CD4-positive, alpha-beta T cell treated with Interleukin-6 for 4 hours (primary cell): ENCODE data around the gene ARL15.

ENCODE experiments used
- DNase-seq: peaks from one replicate; pipeline ENCODE4 v3.0.0-alpha.2; 2020; ENCODE audit warnings: mixed read lengths

The ARL15 gene

GRCh38 chr5:54146390-54146789, 164.0 kb downstream of the ARL15 start:
- DNase-seq, result no peak

GRCh38 chr5:54140247-54140840, 170.0 kb downstream of the ARL15 start:
- DNase-seq, result no peak

GRCh38 chr5:54136516-54137440, 173.6 kb downstream of the ARL15 start:
- DNase-seq, result no peak

GRCh38 chr5:54135042-54135441, 175.3 kb downstream of the ARL15 start:
- DNase-seq, result no peak

GRCh38 chr5:54133917-54134316, 176.5 kb downstream of the ARL15 start:
- DNase-seq, result no peak

- DNase-seq, result no peak
These were observed 189.9 kb downstream of the ARL15 start for GRCh38 chr5:54120473-54120872.

- DNase-seq, result no peak
These were observed 192.4 kb downstream of the ARL15 start for GRCh38 chr5:54117957-54118356.

GRCh38 chr5:54115735-54116403, 194.5 kb downstream of the ARL15 start:
- DNase-seq, result no peak

GRCh38 chr5:54113060-54113459, 197.3 kb downstream of the ARL15 start:
- no peak for DNase-seq

GRCh38 chr5:54109626-54110330, 200.6 kb downstream of the ARL15 start:
- DNase-seq, result no peak

- no peak for DNase-seq
These were observed 202.2 kb downstream of the ARL15 start for GRCh38 chr5:54108136-54108535.

- no peak for DNase-seq
These were observed 206.5 kb downstream of the ARL15 start for GRCh38 chr5:54103871-54104270.

- DNase-seq, result no peak
These were observed 212.1 kb downstream of the ARL15 start for GRCh38 chr5:54098267-54098666.

GRCh38 chr5:54095969-54096368, 214.4 kb downstream of the ARL15 start:
- no peak for DNase-seq

GRCh38 chr5:54094706-54095105, 215.7 kb downstream of the ARL15 start:
- no peak for DNase-seq

- no peak for DNase-seq
These were observed 216.5 kb downstream of the ARL15 start for GRCh38 chr5:54093861-54094260.

GRCh38 chr5:54093081-54093492, 217.3 kb downstream of the ARL15 start:
- no peak for DNase-seq

GRCh38 chr5:54091307-54092130, 218.9 kb downstream of the ARL15 start:
- DNase-seq, result no peak

GRCh38 chr5:54090495-54091120, 219.8 kb downstream of the ARL15 start:
- DNase-seq, result no peak

GRCh38 chr5:54088081-54088480, 222.3 kb downstream of the ARL15 start:
- no peak for DNase-seq

- no peak for DNase-seq
These were observed 222.9 kb downstream of the ARL15 start for GRCh38 chr5:54087436-54087835.

- no peak for DNase-seq
These were observed 224.2 kb downstream of the ARL15 start for GRCh38 chr5:54086191-54086590.
